SK-N-SH treated with all-trans-retinoic acid at 6 μM for 48 hours (cell line): Measurements from ENCODE around the gene SLC6A14.

Experiments
- CSDC2 ChIP-seq: fragments of 250-450 bp; sonication (Bioruptor Pico); IDR thresholded peaks from 2 replicates; pipeline ENCODE4 v1.5.0; 2020; ENCODE audit warnings: mild to moderate bottlenecking, moderate library complexity
- CSRNP3 ChIP-seq: fragments of 250-450 bp; sonication (Bioruptor Pico); IDR thresholded peaks from 2 replicates; pipeline ENCODE4 v1.5.1; 2021; ENCODE audit warnings: mild to moderate bottlenecking, moderate library complexity
- RARB ChIP-seq: fragments of 250-450 bp; sonication (Bioruptor Pico); IDR thresholded peaks from 2 replicates; pipeline ENCODE4 v1.8.0; 2021; ENCODE audit warnings: mild to moderate bottlenecking, moderate library complexity
- SNAI2 ChIP-seq: fragments of 250-450 bp; sonication (Bioruptor Pico); IDR thresholded peaks from 2 replicates; pipeline ENCODE4 v1.5.0; 2020; ENCODE audit warnings: mild to moderate bottlenecking, moderate library complexity
- ZC3H10 ChIP-seq: fragments of 250-450 bp; sonication (Bioruptor Pico); IDR thresholded peaks from 2 replicates; pipeline ENCODE4 v1.5.1; 2021; ENCODE audit warnings: mild to moderate bottlenecking, moderate library complexity
- ZFP3 ChIP-seq: fragments of 250-450 bp; sonication (Bioruptor Pico); IDR thresholded peaks from 2 replicates; pipeline ENCODE4 v1.5.0; 2020; ENCODE audit warnings: mild to moderate bottlenecking, moderate library complexity
- ZNF565 ChIP-seq: fragments of 450-650 bp; formaldehyde crosslinking; conservative IDR thresholded peaks from 2 replicates; pipeline ENCODE4 v1.5.0; 2020; ENCODE audit warnings: low read depth, mild to moderate bottlenecking, moderate library complexity
- ZNF8 ChIP-seq: fragments of 450-650 bp; formaldehyde crosslinking; IDR thresholded peaks from 2 replicates; pipeline ENCODE4 v1.5.0; 2020; ENCODE audit warnings: mild to moderate bottlenecking, moderate library complexity
- TF ChIP-seq, protein P1 (sequence below): fragments of 250-450 bp; sonication (Bioruptor Pico); IDR thresholded peaks from 2 replicates; pipeline ENCODE4 v1.8.0; 2020; ENCODE audit warnings: mild to moderate bottlenecking, moderate library complexity, borderline replicate concordance

- TF ChIP-seq RARB (CRISPR knock-in tag) (no peak), CSRNP3 (no peak), ZNF565 (CRISPR knock-in tag) (no peak), ZFP3 (no peak), SNAI2 (CRISPR knock-in tag) (no peak), CSDC2 (CRISPR knock-in tag) (no peak), ZC3H10 (CRISPR knock-in tag) (no peak), ZNF8 (no peak)
- TF ChIP-seq, protein P1, sequence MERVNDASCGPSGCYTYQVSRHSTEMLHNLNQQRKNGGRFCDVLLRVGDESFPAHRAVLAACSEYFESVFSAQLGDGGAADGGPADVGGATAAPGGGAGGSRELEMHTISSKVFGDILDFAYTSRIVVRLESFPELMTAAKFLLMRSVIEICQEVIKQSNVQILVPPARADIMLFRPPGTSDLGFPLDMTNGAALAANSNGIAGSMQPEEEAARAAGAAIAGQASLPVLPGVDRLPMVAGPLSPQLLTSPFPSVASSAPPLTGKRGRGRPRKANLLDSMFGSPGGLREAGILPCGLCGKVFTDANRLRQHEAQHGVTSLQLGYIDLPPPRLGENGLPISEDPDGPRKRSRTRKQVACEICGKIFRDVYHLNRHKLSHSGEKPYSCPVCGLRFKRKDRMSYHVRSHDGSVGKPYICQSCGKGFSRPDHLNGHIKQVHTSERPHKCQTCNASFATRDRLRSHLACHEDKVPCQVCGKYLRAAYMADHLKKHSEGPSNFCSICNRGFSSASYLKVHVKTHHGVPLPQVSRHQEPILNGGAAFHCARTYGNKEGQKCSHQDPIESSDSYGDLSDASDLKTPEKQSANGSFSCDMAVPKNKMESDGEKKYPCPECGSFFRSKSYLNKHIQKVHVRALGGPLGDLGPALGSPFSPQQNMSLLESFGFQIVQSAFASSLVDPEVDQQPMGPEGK (CRISPR knock-in tag): no peak
These were observed 40.7 kb upstream of the SLC6A14 start for GRCh38 chrX:116395752-116396151.
